Transverse colon (tissue), 4 donors: ENCODE data around the gene LMBR1. TPM values are rescaled to one million over a fixed set of nuclear protein-coding genes. Genes with fewer than 3 reads are reported as not detected.
"Not testable (repeated sequence)": the region's sequence is repeated elsewhere in the genome, so short reads cannot be mapped to it uniquely, and the experiment has no call there.

Experiments
- DNase-seq: peaks from one replicate; pipeline ENCODE4 v3.0.0-alpha.2; 2019
- H3K27ac ChIP-seq, 4 donors: fragments of 200-600 bp; sonication (generic); 2 replicates each; pipeline ENCODE4 v1.5.1; 2016 to 2018; ENCODE audit warnings: inconsistent platforms in 4 of 4
- H3K27me3 ChIP-seq: fragments of 200-600 bp; sonication (generic); 2 replicates; pipeline ENCODE4 v1.5.1; 2017; ENCODE audit warnings: inconsistent platforms
- H3K36me3 ChIP-seq, 4 donors: fragments of 200-600 bp; sonication (generic); 2 replicates each; pipeline ENCODE4 v1.5.1; 2017 to 2019; ENCODE audit warnings: inconsistent platforms in 4 of 4
- H3K4me1 ChIP-seq, 4 donors: fragments of 200-600 bp; sonication (generic); 2 replicates each; pipeline ENCODE4 v1.5.1; 2017 to 2020; ENCODE audit warnings: inconsistent platforms in 4 of 4
- H3K4me3 ChIP-seq, 4 donors: fragments of 200-600 bp; sonication (generic); 1 replicate in 1 of 4; 2 replicates in 3 of 4; pipeline versions ENCODE4 v1.5.1 to v1.6.1; 2017 to 2019; ENCODE audit warnings: inconsistent platforms in 4 of 4
- H3K9me3 ChIP-seq, 2 donors: fragments of 200-600 bp; sonication (generic); 2 replicates each; pipeline ENCODE4 v1.5.1; 2017 to 2019; ENCODE audit warnings: inconsistent platforms in 2 of 2
- CTCF ChIP-seq, 5 experiments: fragments of 200-600 bp in 3 of 5; fragments of 450-650 bp in 2 of 5; sonication (generic) in 3 of 5; IDR thresholded peaks; 1 replicate in 2 of 5; 2 replicates in 3 of 5; pipeline ENCODE4 v1.5.1; 2016 to 2017; ENCODE audit warnings: antibody characterized with exemption in 5 of 5, inconsistent platforms in 3 of 5, mild to moderate bottlenecking in 2 of 5, moderate library complexity in 1 of 5
- EP300 ChIP-seq: sonication (generic); formaldehyde crosslinking; IDR thresholded peaks from one replicate; pipeline ENCODE4 v1.6.1; 2017; ENCODE audit warnings: antibody characterized with exemption, low read depth
- POLR2A ChIP-seq: fragments of 450-650 bp; IDR thresholded peaks from one replicate; pipeline ENCODE4 v1.6.1; 2016; ENCODE audit warnings: antibody characterized with exemption, mild to moderate bottlenecking, moderate library complexity
- POLR2AphosphoS5 ChIP-seq, 3 donors: sonication (generic); formaldehyde crosslinking; IDR thresholded peaks; one replicate each; pipeline ENCODE4 v1.6.1; 2016; ENCODE audit warnings: antibody characterized with exemption in 3 of 3
- WGBS, 2 donors: methylation state at CpG; one replicate each; pipeline ENCODE4 v1.1.5; 2018; ENCODE audit warnings: low coverage in 1 of 2; 5-methylcytosine and 5-hydroxymethylcytosine counted together
- in situ Hi-C, 4 donors: fragments of 200-750 bp; cut with MboI; loops; one replicate each; pipeline versions ENCODE4 v1.15.0 to v1.15.1; 2017; ENCODE audit warnings: low sequenced_read_pairs in 3 of 4, low pct_ligation_motif_present in 1 of 4, low pct_unique_long_range_greater_than_20kb in 1 of 4
- intact Hi-C: fragments of 100-400 bp; cut with DNase I; formaldehyde crosslinking; loops from one replicate; pipeline ENCODE4 v1.15.1; 2023; ENCODE audit warnings: low total_unique reads
- total RNA-seq, 4 donors: library from RNA; depleted of rRNA; stranded (reverse); fragments of >200 nt; gene quantifications; one replicate each; pipeline ENCODE4 v1.1.0, GENCODE V29; 2016

LMBR1 gene
- total RNA-seq, 4 donors from 2014 or later = 16.7 to 78.1 (median 67.4) TPM

- DNase-seq = no peak
- in situ Hi-C loops (no loop called here), intact Hi-C loops (no loop called here)
- Histone ChIP-seq H3K27me3 (peaks cover 17% of the 10 kb centered on the region), H3K36me3 (no peaks in the 10 kb centered on the region), H3K4me1 (no peaks in the 10 kb centered on the region), H3K4me3 (no peak overlapping the region), H3K27ac (no peak overlapping the region), H3K9me3 (no peaks in the 10 kb centered on the region)
- WGBS, 2 donors = 69 to 71% methylated on average over 4 to 5 of the region's 5 CpGs
- TF ChIP-seq CTCF (IDR thresholded peaks at IDR 0.05) (no peak), EP300 (no peak), POLR2A (no peak), POLR2AphosphoS5 (IDR thresholded peaks at IDR 0.05) (no peak)
Measured at GRCh38 chr7:156920076-156920475, 27.1 kb upstream of the LMBR1 start.

GRCh38 chr7:156919132-156919713 lies 26.2 kb upstream of the LMBR1 start:
- Histone ChIP-seq H3K4me1 (no peaks in the 10 kb centered on the region), H3K4me3 (no peak overlapping the region), H3K27me3 (peaks cover 17% of the 10 kb centered on the region), H3K27ac (no peak overlapping the region), H3K9me3 (no peaks in the 10 kb centered on the region), H3K36me3 (no peaks in the 10 kb centered on the region)
- 75 to 87% methylated on average over 6 to 19 of the region's 19 CpGs for WGBS, 2 donors
- intact Hi-C loops = no loop called here
- TF ChIP-seq EP300 (no peak), POLR2A (no peak), POLR2AphosphoS5 (IDR thresholded peaks at IDR 0.05) (no peak), CTCF (IDR thresholded peaks at IDR 0.05) (no peak)
- in situ Hi-C loops = no loop called here
- no peak for DNase-seq

DNA sequence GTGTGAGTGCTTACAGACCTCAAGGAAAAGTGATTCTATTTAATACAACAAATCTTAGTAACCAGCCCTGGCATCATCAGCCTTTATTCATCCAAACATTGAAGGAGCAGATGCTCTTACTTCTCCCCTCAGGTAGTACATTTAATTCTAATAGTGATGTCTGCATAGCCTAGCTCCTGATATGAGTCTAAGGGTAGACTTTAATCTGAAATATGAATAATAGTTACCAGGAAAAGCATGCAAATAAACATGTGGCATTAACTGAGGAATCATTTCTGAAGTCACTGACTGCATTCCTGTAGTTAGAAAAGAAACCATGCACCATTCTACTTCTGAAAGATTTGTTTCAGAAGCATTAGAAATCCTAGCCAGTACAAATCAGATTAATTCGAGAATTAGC lies 25.7 kb upstream of the LMBR1 start:
- Histone ChIP-seq H3K9me3 (no peaks in the 10 kb centered on the region), H3K36me3 (no peaks in the 10 kb centered on the region), H3K27ac (no peak overlapping the region), H3K27me3 (peaks cover 17% of the 10 kb centered on the region), H3K4me3 (no peak overlapping the region), H3K4me1 (no peaks in the 10 kb centered on the region)
- DNase-seq = no peak
- intact Hi-C loops (no loop called here), in situ Hi-C loops (no loop called here)
- TF ChIP-seq CTCF (IDR thresholded peaks at IDR 0.05) (no peak), POLR2AphosphoS5 (IDR thresholded peaks at IDR 0.05) (no peak), POLR2A (no peak), EP300 (no peak)
- 44 to 50% methylated on average over 1 of the region's 1 CpG for WGBS, 2 donors

DNA sequence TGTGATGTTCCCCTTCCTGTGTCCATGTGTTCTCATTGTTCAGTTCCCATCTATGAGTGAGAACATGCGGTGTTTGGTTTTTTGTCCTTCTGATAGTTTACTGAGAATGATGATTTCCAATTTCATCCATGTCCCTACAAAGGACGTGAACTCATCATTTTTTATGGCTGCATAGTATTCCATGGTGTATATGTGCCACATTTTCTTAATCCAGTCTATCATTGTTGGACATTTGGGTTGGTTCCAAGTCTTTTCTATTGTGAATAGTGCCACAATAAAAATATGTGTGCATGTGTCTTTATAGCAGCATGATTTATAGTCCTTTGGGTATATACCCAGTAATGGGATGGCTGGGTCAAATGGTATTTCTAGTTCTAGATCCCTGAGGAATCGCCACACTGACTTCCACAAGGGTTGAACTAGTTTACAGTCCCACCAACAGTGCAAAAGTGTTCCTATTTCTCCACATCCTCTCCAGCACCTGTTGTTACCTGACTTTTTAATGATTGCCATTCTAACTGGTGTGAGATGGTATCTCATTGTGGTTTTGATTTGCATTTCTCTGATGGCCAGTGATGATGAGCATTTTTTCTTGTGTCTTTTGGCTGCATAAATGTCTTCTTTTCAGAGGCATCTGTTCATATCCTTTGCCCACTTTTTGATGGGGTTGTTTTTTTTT lies 16.7 kb upstream of the LMBR1 start:
- intact Hi-C loops = not testable (repeated sequence)
- 82% methylated on average over 3 of the region's 3 CpGs; no CpG with 5 or more reads in 1 of the 2 donors for WGBS, 2 donors
- in situ Hi-C loops = loop anchor here in 1 of 4 donors (10.0 kb wide), 1 partner anchor 55 kb away; no protein-coding TSS in a partner anchor

More for the DNA sequence above, 16.7 kb upstream of the LMBR1 start:
- H3K9me3 ChIP-seq, H3K4me1 ChIP-seq, H3K36me3 ChIP-seq, H3K4me3 ChIP-seq, H3K27me3 ChIP-seq, DNase-seq, H3K27ac ChIP-seq: not testable (repeated sequence)
